Measurements from ENCODE around the gene CERCAM.

DNA sequence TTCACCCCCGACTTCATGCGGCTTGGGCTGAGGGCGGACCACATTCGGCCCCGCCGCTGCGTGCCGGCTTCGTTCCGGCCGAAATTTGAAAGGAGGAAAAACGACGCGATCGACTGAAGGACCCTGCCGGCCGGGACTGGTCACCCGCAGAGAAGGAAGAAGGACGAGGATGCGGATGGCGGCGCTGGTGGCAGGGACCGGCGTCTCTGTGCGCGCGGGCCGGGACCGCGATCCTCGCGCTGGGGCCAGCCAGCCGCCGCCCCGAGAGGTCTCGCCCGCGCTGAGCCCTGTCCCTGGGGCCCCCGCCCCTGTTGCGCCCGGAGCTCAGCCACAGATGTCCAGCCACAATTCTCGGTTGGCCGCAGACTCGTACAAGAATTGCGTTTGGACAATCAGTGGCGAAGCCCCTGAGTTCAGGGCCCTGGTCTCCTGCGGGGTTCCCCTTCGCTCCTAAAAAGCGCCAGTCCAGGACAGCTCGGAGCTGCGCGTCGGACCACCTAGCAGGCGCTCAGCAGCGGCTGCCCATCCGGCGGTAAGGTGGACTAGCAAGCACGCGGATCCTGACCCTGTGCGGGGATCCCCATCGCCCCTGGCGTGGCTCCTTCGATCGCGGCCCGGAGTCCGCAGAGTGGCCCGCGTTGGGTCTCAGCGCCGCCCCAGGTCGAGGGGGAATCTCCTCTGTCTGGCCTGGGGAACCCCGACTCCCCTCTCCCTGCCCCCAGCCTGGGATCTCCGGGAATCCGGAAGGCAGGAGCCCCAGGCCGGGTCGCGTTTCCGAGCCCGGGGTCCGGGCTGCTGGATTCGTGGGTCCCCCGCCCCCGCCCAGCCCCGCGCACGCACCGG lies 28.1 kb upstream of the CERCAM start:
- TF ChIP-seq, protein P1, sequence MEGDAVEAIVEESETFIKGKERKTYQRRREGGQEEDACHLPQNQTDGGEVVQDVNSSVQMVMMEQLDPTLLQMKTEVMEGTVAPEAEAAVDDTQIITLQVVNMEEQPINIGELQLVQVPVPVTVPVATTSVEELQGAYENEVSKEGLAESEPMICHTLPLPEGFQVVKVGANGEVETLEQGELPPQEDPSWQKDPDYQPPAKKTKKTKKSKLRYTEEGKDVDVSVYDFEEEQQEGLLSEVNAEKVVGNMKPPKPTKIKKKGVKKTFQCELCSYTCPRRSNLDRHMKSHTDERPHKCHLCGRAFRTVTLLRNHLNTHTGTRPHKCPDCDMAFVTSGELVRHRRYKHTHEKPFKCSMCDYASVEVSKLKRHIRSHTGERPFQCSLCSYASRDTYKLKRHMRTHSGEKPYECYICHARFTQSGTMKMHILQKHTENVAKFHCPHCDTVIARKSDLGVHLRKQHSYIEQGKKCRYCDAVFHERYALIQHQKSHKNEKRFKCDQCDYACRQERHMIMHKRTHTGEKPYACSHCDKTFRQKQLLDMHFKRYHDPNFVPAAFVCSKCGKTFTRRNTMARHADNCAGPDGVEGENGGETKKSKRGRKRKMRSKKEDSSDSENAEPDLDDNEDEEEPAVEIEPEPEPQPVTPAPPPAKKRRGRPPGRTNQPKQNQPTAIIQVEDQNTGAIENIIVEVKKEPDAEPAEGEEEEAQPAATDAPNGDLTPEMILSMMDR (IDR thresholded peaks at IDR 0.05; ENCODE audit: insufficient read depth, low read length, poor library complexity, severe bottlenecking): no peak
- TF ChIP-seq EZH2phosphoT487 (conservative IDR thresholded peaks at IDR 0.05; ENCODE audit: low read length): no peak
